Middle frontal gyrus (tissue), 1 donor: Measurements from ENCODE around the gene ELL.
"Not testable (repeated sequence)": the region's sequence is repeated elsewhere in the genome, so short reads cannot be mapped to it uniquely, and the experiment has no call there.

Source experiments
- DNase-seq: peaks from one replicate; pipeline ENCODE4 v3.0.0-alpha.2; 2015; ENCODE audit warnings: low spot score; ENCODE audit errors: extremely low spot score

ELL gene

GRCh38 chr19:18424122-18424889 lies 97.6 kb downstream of the ELL start:
- no peak for DNase-seq

DNA sequence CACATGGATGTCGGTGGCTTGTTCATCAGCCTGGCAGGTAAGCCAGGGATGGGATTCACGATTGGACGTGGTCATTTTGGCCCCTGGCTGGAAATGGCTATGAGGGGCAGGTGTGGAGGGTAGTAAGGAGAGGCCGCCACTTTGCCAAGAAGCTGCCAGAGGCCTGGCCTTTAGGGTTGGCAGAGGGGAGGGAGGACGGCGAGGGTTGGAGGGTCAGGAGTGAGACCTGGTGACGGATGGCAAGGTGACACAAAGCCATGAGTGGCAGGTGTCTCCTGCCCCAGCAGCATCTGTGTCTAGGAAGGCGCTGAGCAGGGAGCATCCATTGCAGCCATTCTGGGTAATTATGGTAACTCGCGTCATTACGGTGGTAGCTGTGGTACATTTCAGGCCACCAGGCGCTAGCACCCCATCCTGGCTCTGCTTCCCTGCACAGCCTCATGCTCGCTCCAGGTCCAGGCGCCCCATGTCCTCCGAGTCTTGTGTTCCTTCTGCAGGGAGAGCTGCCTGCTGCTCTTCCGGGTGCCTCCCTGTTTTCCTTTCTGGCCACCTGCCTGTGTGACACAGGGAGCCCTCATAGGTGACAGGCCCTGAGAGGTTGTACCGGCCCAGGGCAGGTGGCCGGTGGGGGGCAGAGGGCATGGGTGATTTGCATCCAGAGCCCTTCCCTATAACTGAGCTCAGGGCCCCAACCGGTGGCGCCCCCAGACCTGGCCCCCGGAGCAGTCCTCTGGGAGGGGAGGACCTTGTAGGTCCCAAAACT lies 98.4 kb downstream of the ELL start:
- DNase-seq = no peak

GRCh38 chr19:18422530-18423191 lies 99.2 kb downstream of the ELL start:
- DNase-seq = no peak

GRCh38 chr19:18421371-18421959 lies 100.4 kb downstream of the ELL start:
- DNase-seq = no peak

DNA sequence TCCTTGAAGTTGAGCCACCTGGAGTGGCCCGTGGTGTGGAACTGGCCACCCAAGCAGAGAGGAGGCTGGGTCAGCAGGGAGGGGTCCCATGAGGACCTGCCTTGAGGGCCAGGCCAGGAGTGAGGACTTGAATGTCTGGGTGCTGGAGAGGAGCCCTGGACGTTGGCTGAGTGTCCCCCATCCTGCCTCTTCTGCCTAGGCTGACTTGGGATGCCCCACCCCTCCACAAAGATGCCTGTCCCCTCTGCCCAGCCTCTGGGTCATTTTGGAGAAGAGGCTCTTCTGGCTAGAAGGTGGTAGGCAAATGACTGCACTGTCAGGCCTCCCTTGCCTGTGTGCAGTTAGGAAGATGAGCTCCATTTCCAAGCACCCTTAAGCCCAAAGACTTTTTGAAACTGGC lies 100.9 kb downstream of the ELL start:
- no peak for DNase-seq

- no peak for DNase-seq
Measured at GRCh38 chr19:18419699-18420460, 102.0 kb downstream of the ELL start.

DNA sequence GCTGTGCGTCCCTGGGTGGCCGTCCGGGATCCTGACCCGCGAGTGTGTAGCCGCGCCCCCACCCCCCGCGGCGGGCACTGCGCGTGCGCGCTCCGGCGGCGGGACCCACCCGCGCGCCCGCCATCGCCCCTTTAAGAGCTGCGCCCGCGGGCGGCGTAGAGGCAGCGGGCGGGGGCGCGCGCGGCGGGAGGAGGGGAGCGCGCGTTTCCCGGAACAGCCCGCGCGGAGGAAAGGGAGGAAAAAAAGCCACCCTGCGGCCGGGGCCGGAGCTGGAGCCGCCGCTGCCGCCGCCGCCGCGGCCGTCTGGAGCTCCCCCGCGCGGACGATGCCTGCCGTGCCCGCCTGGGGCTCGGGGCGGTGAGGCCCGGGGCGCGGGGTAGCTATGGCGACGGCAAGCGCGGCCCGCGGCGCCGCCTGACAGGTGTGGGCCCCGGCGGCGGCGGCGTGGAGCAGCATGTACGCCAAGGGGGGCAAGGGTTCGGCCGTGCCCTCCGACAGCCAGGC lies 102.6 kb downstream of the ELL start, which contains the start of gene SSBP4:
TSS of gene SSBP4 (plus strand) at position 204 of the 504 bp plus-strand sequence. CDS start at position 455, 251 bp downstream.
- no peak for DNase-seq

DNA sequence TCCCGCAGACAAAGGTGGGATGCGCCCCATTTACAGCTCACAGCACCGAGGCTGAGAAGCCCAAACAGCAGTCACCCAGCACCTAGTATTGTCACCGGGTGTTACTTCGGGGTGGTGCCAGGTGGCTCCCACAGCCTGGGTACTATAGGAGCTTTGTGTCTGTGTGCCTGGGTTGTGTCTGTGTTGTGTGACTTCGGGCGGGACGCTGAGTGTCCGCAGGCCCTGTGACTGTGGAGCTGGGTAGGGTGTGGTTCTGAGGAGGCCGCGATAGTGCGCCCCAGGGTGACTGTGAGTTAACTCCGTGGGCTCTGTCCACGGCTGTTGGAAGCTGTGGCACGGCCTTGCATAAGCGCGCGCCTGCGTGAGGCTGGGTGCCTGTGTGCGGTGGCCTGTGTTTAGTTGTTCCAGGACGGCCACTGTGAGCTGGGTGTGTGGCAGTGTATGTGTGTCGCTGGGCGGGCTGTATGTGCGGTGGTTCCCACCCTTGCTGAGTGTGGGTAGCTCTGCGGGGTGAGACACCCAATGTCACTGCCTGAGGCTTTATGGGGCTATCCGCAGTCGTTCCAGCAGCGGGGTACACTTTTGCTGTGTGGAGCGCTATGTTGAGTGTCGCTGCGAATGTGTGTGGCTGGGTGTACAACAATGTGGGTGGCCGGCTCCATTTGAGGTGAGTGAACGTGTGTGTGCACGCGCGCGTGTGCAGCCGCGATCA lies 103.2 kb downstream of the ELL start:
- DNase-seq = no peak

GRCh38 chr19:18418029-18418482 lies 103.8 kb downstream of the ELL start:
- no peak for DNase-seq

DNA sequence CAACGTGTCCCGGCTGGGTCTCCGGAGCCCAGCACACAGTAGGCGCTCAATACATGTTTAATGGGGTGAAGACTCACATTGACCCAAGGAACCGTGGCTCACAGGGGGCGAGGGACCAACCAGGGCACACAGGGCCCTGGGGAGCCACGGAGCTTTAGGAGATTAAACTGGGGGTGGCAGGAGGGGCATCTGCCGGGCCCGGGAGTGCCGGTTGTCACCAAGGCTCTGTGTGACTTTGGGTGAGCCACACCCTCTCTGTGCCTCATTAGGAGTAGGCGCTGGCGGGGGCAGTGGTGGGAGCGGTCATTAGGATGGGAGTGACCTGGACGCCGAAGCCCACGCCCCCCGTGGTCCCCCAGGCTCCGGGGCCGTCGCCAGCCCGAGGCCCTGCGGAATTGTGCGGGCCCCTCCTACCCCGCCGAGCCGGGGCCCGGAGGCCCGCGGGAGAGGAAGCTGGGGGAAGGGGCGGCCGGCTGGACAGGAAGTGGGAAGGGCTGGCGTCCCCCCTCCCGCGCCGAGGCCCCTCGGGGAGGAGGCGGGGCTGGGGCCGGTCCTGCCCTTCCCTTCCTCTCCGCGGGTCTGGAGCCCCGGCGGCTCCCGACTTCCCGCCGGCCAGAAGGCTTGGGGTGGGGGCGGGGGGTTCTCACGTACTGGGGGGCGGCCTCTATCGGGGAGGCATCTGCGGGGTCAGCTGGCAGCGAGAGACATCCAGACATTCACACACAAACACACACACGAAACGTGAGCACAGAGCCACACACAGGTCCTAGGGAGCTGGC lies 104.4 kb downstream of the ELL start:
- DNase-seq = no peak

- no peak for DNase-seq
Measured at GRCh38 chr19:18416778-18417249, 105.1 kb downstream of the ELL start.

DNA sequence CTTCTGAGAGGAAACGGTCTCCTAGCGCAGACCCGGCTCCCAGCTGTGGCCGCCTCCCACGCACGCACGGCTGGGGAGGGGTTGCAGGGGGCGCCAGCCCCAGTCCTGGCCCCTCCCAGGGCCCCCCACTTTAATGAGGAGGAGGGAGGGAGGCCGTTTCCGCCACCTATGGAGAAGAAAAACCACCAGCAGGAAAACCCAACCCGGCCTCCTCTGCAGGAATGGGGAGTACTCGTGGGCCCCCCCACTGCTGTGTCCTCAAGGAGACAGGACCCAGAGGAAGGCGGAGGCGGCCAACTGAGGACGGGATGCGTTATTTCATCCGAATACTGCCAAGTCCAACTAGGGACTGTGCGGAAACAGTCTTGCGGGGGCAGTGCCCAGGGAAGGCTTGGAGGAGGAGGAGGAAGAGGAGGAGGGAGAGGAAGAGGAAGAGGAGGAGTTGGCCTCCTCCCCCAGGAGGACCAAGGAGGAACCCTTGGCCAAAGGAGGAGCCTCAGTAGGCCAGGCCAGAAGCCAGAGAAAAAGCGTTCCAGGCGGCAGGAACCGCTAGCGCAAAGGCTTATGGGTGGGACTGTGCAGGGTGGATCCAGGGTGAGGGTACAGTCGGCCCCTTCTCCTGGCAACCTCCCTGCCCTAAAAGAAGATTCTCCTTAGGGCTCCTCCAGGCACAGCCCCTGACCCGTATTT lies 106.5 kb downstream of the ELL start:
- no peak for DNase-seq

- DNase-seq = no peak
Measured at GRCh38 chr19:18414504-18415177, 107.2 kb downstream of the ELL start.

GRCh38 chr19:18412610-18413239 lies 109.1 kb downstream of the ELL start:
- no peak for DNase-seq

DNA sequence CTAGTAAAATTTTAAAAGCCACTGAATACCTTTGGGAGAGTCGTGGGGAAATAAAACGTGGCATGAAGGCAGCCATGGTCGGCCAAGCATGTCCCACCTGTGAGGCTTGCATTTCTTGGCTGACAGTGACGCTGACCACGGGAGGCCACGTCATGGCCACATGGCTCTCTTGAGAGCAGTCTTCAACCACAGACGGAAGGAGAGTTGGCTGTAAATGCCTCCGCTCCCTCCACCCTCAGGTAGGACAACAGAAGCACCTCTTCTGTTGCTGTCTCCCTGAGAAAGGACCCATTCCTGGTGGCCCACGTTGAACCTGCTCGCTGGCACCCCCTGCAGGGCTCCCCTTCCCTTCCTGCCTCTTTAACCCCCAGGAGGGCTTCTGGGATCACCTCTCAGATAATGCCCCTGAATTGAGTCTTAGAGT lies 113.8 kb downstream of the ELL start:
- DNase-seq = no peak

DNA sequence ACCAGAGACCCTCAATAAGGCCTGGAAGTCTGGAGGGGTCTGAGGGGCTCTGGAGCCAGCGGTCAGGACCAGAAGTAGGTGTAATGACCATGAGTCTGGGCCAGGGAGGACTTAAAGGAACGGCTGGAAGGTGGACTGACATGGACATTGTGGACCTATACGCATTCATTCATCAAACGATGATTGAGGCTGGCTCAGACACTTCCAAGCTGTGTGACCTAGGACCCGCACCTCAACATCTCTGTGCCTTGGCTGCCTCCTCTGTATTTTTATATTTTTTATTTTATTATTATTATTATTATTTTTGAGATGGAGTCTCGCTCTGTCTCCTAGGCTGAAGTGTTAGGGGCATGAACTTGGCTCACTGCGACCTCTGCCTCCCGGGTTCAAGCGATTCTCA lies 115.1 kb downstream of the ELL start:
- DNase-seq = no peak

DNA sequence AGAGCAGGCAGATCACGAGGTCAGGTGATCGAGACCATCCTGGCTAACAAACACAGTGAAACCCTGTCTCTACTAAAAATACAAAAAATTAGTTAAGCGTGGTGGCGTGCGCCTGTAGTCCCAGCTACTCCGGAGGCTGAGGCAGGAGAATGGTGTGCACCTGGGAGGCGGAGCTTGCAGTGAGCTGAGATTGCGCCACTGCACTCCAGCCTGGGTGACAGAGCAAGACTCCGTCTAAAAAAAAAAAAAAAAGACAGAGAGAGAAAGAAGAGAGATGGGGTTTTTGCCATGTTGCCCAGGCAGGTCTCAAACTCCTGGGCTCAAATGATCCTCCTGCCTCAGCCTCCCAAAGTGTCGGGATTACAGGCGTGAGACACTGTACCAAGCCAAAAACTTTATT lies 116.1 kb downstream of the ELL start:
- not testable (repeated sequence) for DNase-seq
